ENCODE data around the gene GARIN5B. TPM values are rescaled to one million over a fixed set of nuclear protein-coding genes. Genes with fewer than 3 reads are reported as not detected.

Gene GARIN5B
- total RNA-seq, 3 donors from 2014 or later (not counting 1 experiment from before 2014, with no cell fraction given) = not detected

- 93% methylated on average over 17 of the region's 17 CpGs for WGBS (ENCODE audit: insufficient coverage)
These were observed 57.0 kb downstream of the GARIN5B start for GRCh38 chr19:55305983-55306562.

GRCh38 chr19:55305491-55305890 is 57.6 kb downstream of the GARIN5B start:
- Mint-ChIP-seq H3K9me3 (no peaks in the 10 kb centered on the region), H3K4me1 (peaks cover 0 to 13% of the 10 kb centered on the region in 2 donors), H3K36me3 (no peaks in the 10 kb centered on the region), H3K27me3 (ENCODE audit: low read depth in 2 of 2) (no peaks in the 10 kb centered on the region), H3K4me3 (no peak overlapping the region), H3K27ac (peak overlapping the region in 1 of 2 donors; percentile 29)
- no peaks in the 10 kb centered on the region for H3K9me3 ChIP-seq (ENCODE audit: control insufficient read depth, insufficient read depth, low read length)
- intact Hi-C loops (cut with micrococcal nuclease) = no loop called here
- 80% methylated on average over 9 of the region's 9 CpGs for WGBS (ENCODE audit: insufficient coverage)
- no peak for TF ChIP-seq CTCF (IDR thresholded peaks at IDR 0.05)
- no peaks in the 10 kb centered on the region for H3K27me3 ChIP-seq (ENCODE audit: control insufficient read depth, insufficient read depth, low read length)
- peak; percentile 38 to 74 for DNase-seq
- H3K4me3 ChIP-seq (ENCODE audit: low read length) = no peak overlapping the region
- H3K27ac ChIP-seq (ENCODE audit: low read length) = no peak overlapping the region
- peak; percentile 53 to 69 (median 66) for ATAC-seq
- peaks cover 15% of the 10 kb centered on the region for H3K4me1 ChIP-seq (ENCODE audit: control insufficient read depth, insufficient read depth, low read length)
- no peaks in the 10 kb centered on the region for H3K36me3 ChIP-seq (ENCODE audit: control insufficient read depth, insufficient read depth, low read length)

More at GRCh38 chr19:55305983-55306562, 57.0 kb downstream of the GARIN5B start:
- no peaks in the 10 kb centered on the region for H3K36me3 Mint-ChIP-seq
- H3K4me1 ChIP-seq (ENCODE audit: control insufficient read depth, insufficient read depth, low read length) = peaks cover 15% of the 10 kb centered on the region
- no peaks in the 10 kb centered on the region for H3K27me3 Mint-ChIP-seq (ENCODE audit: low read depth in 2 of 2)
- H3K36me3 ChIP-seq (ENCODE audit: control insufficient read depth, insufficient read depth, low read length) = no peaks in the 10 kb centered on the region
- intact Hi-C loops (cut with micrococcal nuclease) = no loop called here
- H3K4me3 Mint-ChIP-seq = no peak overlapping the region
- no peaks in the 10 kb centered on the region for H3K9me3 Mint-ChIP-seq
- ATAC-seq (no peak), DNase-seq (no peak)
- no peaks in the 10 kb centered on the region for H3K27me3 ChIP-seq (ENCODE audit: control insufficient read depth, insufficient read depth, low read length)
- no peak for TF ChIP-seq CTCF (IDR thresholded peaks at IDR 0.05)
- no peak overlapping the region for H3K27ac ChIP-seq (ENCODE audit: low read length)
- peaks cover 0 to 12% of the 10 kb centered on the region in 2 donors for H3K4me1 Mint-ChIP-seq
- no peaks in the 10 kb centered on the region for H3K9me3 ChIP-seq (ENCODE audit: control insufficient read depth, insufficient read depth, low read length)
- no peak overlapping the region for H3K4me3 ChIP-seq (ENCODE audit: low read length)
- no peak overlapping the region for H3K27ac Mint-ChIP-seq

GRCh38 chr19:55304980-55305379 is 58.1 kb downstream of the GARIN5B start:
- no peaks in the 10 kb centered on the region for H3K9me3 ChIP-seq (ENCODE audit: control insufficient read depth, insufficient read depth, low read length)
- H3K4me1 Mint-ChIP-seq = peaks cover 0 to 13% of the 10 kb centered on the region in 2 donors

More at GRCh38 chr19:55304980-55305379, 58.1 kb downstream of the GARIN5B start:
- H3K9me3 Mint-ChIP-seq = no peaks in the 10 kb centered on the region
- intact Hi-C loops (cut with micrococcal nuclease) = no loop called here
- no peak overlapping the region for H3K4me3 Mint-ChIP-seq
- no peaks in the 10 kb centered on the region for H3K36me3 Mint-ChIP-seq
- peaks cover 15% of the 10 kb centered on the region for H3K4me1 ChIP-seq (ENCODE audit: control insufficient read depth, insufficient read depth, low read length)
- ATAC-seq (no peak), DNase-seq (no peak)
- H3K27me3 Mint-ChIP-seq (ENCODE audit: low read depth in 2 of 2) = no peaks in the 10 kb centered on the region
- WGBS (ENCODE audit: insufficient coverage) = 87% methylated on average over 12 of the region's 14 CpGs
- TF ChIP-seq CTCF (IDR thresholded peaks at IDR 0.05) = no peak
- H3K27ac Mint-ChIP-seq = peak overlapping the region in 1 of 2 donors; percentile 29
- no peaks in the 10 kb centered on the region for H3K27me3 ChIP-seq (ENCODE audit: control insufficient read depth, insufficient read depth, low read length)
- H3K27ac ChIP-seq (ENCODE audit: low read length) = no peak overlapping the region
- H3K4me3 ChIP-seq (ENCODE audit: low read length) = no peak overlapping the region
- no peaks in the 10 kb centered on the region for H3K36me3 ChIP-seq (ENCODE audit: control insufficient read depth, insufficient read depth, low read length)

Other genes starting within 250 kb of the GARIN5B start
- 100 to 1,000 TPM; 162 to 178 (median 174) TPM for gene PPP1R12C, start 245.6 kb downstream of the GARIN5B start, total RNA-seq
- gene TNNT1, start 214.1 kb downstream of the GARIN5B start, total RNA-seq = under 1 TPM in 1 of 3 donors, not detected in 2; 0.94 TPM
- gene TNNI3, start 205.5 kb downstream of the GARIN5B start, total RNA-seq = under 1 TPM in 1 of 3 donors, not detected in 2; 0.94 TPM
- not detected for gene DNAAF3, start 196.6 kb downstream of the GARIN5B start, total RNA-seq
- 1 to 10 TPM; 4.9 to 6.1 (median 5.3) TPM for gene SYT5, start 183.0 kb downstream of the GARIN5B start, total RNA-seq
- under 1 TPM in 1 of 3 donors, not detected in 2; 0.45 TPM for gene PTPRH, start 153.8 kb downstream of the GARIN5B start, total RNA-seq
- 10 to 100 TPM; 12.6 to 14.7 (median 14.6) TPM for gene TMEM86B, start 134.5 kb downstream of the GARIN5B start, total RNA-seq
- gene PPP6R1, start 104.2 kb downstream of the GARIN5B start, total RNA-seq = 100 to 1,000 TPM; 252 to 275 (median 260) TPM
- gene HSPBP1, start 83.2 kb downstream of the GARIN5B start, total RNA-seq = 10 to 100 TPM; 17.1 to 19.5 (median 18.5) TPM
- gene BRSK1, start 79.3 kb downstream of the GARIN5B start, total RNA-seq = 1 to 10 TPM; 6.0 to 9.8 (median 6.5) TPM
- 1 to 10 TPM in 1 of 3 donors, under 1 TPM in 1, not detected in 1; 0.87 to 2.1 TPM for gene TMEM150B, start 37.9 kb downstream of the GARIN5B start, total RNA-seq
- gene KMT5C, start 23.4 kb downstream of the GARIN5B start, total RNA-seq = 100 to 1,000 TPM in 1 of 3 donors, 10 to 100 TPM in 2; 44.5 to 147 (median 46.8) TPM
- 1 to 10 TPM in 1 of 3 donors, under 1 TPM in 1, not detected in 1; 0.26 to 6.5 TPM for gene COX6B2, start 8.5 kb downstream of the GARIN5B start, total RNA-seq
- gene IL11, start 7.2 kb upstream of the GARIN5B start, total RNA-seq = under 1 TPM; 0.14 to 0.35 (median 0.27) TPM
- not detected for gene TMEM190, start 13.6 kb upstream of the GARIN5B start, total RNA-seq
- 1 to 10 TPM; 2.9 to 5.1 (median 4.0) TPM for gene TMEM238, start 21.0 kb upstream of the GARIN5B start, total RNA-seq
- gene RPL28, start 22.7 kb upstream of the GARIN5B start, total RNA-seq = 1,000 to 10,000 TPM; 1,373 to 1,704 (median 1,679) TPM
- gene UBE2S, start 44.5 kb upstream of the GARIN5B start, total RNA-seq = 100 to 1,000 TPM in 1 of 3 donors, 10 to 100 TPM in 2; 60.2 to 107 (median 63.9) TPM
- gene SHISA7, start 80.0 kb upstream of the GARIN5B start, total RNA-seq = not detected
- 10 to 100 TPM in 1 of 3 donors, 1 to 10 TPM in 2; 7.2 to 12.4 (median 9.5) TPM for gene ISOC2, start 98.4 kb upstream of the GARIN5B start, total RNA-seq
- not detected for gene C19orf85, start 101.5 kb upstream of the GARIN5B start, total RNA-seq
- gene ZNF628, start 113.4 kb upstream of the GARIN5B start, total RNA-seq = 10 to 100 TPM; 20.8 to 28.7 (median 24.1) TPM
- gene NAT14, start 121.9 kb upstream of the GARIN5B start, total RNA-seq = 10 to 100 TPM in 1 of 3 donors, 1 to 10 TPM in 2; 8.7 to 12.5 (median 8.8) TPM
- under 1 TPM; 0.11 to 0.68 (median 0.58) TPM for gene SSC5D, start 125.2 kb upstream of the GARIN5B start, total RNA-seq
- not detected for gene SBK2, start 173.9 kb upstream of the GARIN5B start, total RNA-seq
- gene SBK3, start 182.3 kb upstream of the GARIN5B start, total RNA-seq = not detected
- gene ZNF579, start 217.6 kb upstream of the GARIN5B start, total RNA-seq = 10 to 100 TPM in 1 of 3 donors, 1 to 10 TPM in 2; 8.3 to 11.2 (median 9.5) TPM
- gene FIZ1, start 236.3 kb upstream of the GARIN5B start, total RNA-seq = 10 to 100 TPM in 2 of 3 donors, 1 to 10 TPM in 1; 8.5 to 18.2 (median 10.3) TPM
- gene ZNF524, start 237.0 kb upstream of the GARIN5B start, total RNA-seq = 10 to 100 TPM in 2 of 3 donors, 1 to 10 TPM in 1; 9.2 to 12.6 (median 12.5) TPM
- gene ZNF865, start 242.4 kb upstream of the GARIN5B start, total RNA-seq = 10 to 100 TPM; 18.5 to 22.1 (median 20.9) TPM